ENCODE data around the gene PAK1. TPM values are rescaled to one million over a fixed set of nuclear protein-coding genes. Genes with fewer than 3 reads are reported as not detected.

Gene PAK1
- total and polyA plus RNA-seq, 2 of the 4 experiments (the other 2 are of a cell fraction): 34.3 to 60.6 TPM

- Histone ChIP-seq H3K23ac (ENCODE audit: low read depth, low read length) (no peak overlapping the region), H2AFZ (replicated peaks; ENCODE audit: low read length, poor library complexity) (no peak overlapping the region), H4K91ac (ENCODE audit: insufficient read depth, low read depth, low read length) (no peak overlapping the region), H4K8ac (ENCODE audit: low read depth in 2 of 2, low read length in 2 of 2) (no peak overlapping the region), H3K27me3 (ENCODE audit: control insufficient read depth, insufficient read depth, low read length) (peaks cover 30% of the 10 kb centered on the region), H2BK20ac (ENCODE audit: low read depth, low read length) (no peak overlapping the region), H2BK5ac (ENCODE audit: low read depth, low read length, poor library complexity, severe bottlenecking) (no peak overlapping the region), H3K4me3 (ENCODE audit: insufficient read depth, low read depth, low read length) (no peak overlapping the region), H3K4me2 (ENCODE audit: low read depth, low read length) (no peak overlapping the region), H2AK9ac (replicated peaks; ENCODE audit: low read depth, low read length, poor library complexity) (no peak overlapping the region), H3K56ac (ENCODE audit: extremely low read depth, insufficient read depth, low read length) (no peak overlapping the region), H2AK5ac (ENCODE audit: low read depth, low read length) (no peak overlapping the region), H3K4me1 (ENCODE audit: control insufficient read depth, insufficient read depth, low read length) (no peaks in the 10 kb centered on the region), H4K20me1 (ENCODE audit: insufficient read depth, low read length) (no peaks in the 10 kb centered on the region), H3K9me3 (ENCODE audit: control insufficient read depth, insufficient read depth, low read length) (no peaks in the 10 kb centered on the region), H3K36me3 (ENCODE audit: control insufficient read depth, insufficient read depth, low read length) (no peaks in the 10 kb centered on the region), H2BK15ac (ENCODE audit: low read depth, low read length) (no peak overlapping the region), H3K79me1 (ENCODE audit: low read depth in 1 of 2, low read length in 2 of 2) (no peaks in the 10 kb centered on the region), H3K9me1 (ENCODE audit: insufficient read depth, low read length) (no peaks in the 10 kb centered on the region), H3K14ac (replicated peaks; ENCODE audit: low read depth, low read length) (no peak overlapping the region), H3K27ac (ENCODE audit: insufficient read depth, low read length) (no peak overlapping the region), H3K4ac (ENCODE audit: low read depth, low read length) (no peak overlapping the region), H3K9ac (ENCODE audit: low read depth, low read length) (no peak overlapping the region), H4K5ac (ENCODE audit: low read depth, low read length) (no peak overlapping the region), H2BK120ac (ENCODE audit: low read depth, low read length) (no peak overlapping the region), H3K18ac (ENCODE audit: low read depth, low read length) (no peak overlapping the region)
- TF ChIP-seq CHD1 (IDR thresholded peaks at IDR 0.05; ENCODE audit: low read depth, low read length): no peak
- TF ChIP-seq ELK1 (IDR thresholded peaks at IDR 0.05; ENCODE audit: borderline replicate concordance, low read depth, low read length): no peak
- no peak for TF ChIP-seq RCOR1 (IDR thresholded peaks at IDR 0.05; ENCODE audit: insufficient replicate concordance, low read length)
- TF ChIP-seq POLR2A (IDR thresholded peaks at IDR 0.05; ENCODE audit: low read depth, low read length): no peak
- no peak for TF ChIP-seq USF2 (IDR thresholded peaks at IDR 0.05; ENCODE audit: low read depth, low read length)
- no peak for TF ChIP-seq MAFK (IDR thresholded peaks at IDR 0.05; ENCODE audit: low read depth, low read length)
- no peak for TF ChIP-seq SMC3 (IDR thresholded peaks at IDR 0.05; ENCODE audit: low read depth, low read length)
- WGBS, 2 experiments (ENCODE audit: extremely low coverage in 2 of 2, insufficient read length in 1 of 2): no CpG with 5 or more reads among the region's 1 CpG
- no TSS peak for BruUV-seq (replicated peaks)
- in situ Hi-C loops (cut with MboI; ENCODE audit: low sequenced_read_pairs) (no loop called here), intact Hi-C loops (cut with micrococcal nuclease) (loop anchor here (5.0 kb wide), 1 partner anchor 66 kb away; no protein-coding TSS in a partner anchor), dilution Hi-C loops (cut with HindIII; ENCODE audit: low sequenced_read_pairs, unreplicated experiment) (no loop called here)
- POLR2A ChIA-PET (ENCODE audit: unreplicated experiment): no interaction called here
- DNase-seq (no peak), ATAC-seq (ENCODE audit: low read depth) (no peak)
- CTCF ChIA-PET: no interaction called here
Measured at GRCh38 chr11:77436506-77436905, 37.4 kb downstream of the PAK1 start.

Measured in IMR-90 (cell line).